HG03097 (cell line): ENCODE data around the gene TNP1.

ENCODE experiments used
- ATAC-seq: cut with Tn5 transposase; IDR thresholded peaks from one replicate; pipeline ENCODE4 v1.9.1; 2021; ENCODE audit not compliant: unreplicated experiment, low FRiP score

The TNP1 gene, protein sequence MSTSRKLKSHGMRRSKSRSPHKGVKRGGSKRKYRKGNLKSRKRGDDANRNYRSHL

GRCh38 chr2:216859944-216860343 lies at the start of gene TNP1:
Gene TNP1, minus strand, starts transcription at chr2:216860064. Its CDS starts 30 bp downstream, at chr2:216860034.
- no peak for ATAC-seq

GRCh38 chr2:216908300-216908699 lies 48.4 kb upstream of the TNP1 start:
- no peak for ATAC-seq

DNA sequence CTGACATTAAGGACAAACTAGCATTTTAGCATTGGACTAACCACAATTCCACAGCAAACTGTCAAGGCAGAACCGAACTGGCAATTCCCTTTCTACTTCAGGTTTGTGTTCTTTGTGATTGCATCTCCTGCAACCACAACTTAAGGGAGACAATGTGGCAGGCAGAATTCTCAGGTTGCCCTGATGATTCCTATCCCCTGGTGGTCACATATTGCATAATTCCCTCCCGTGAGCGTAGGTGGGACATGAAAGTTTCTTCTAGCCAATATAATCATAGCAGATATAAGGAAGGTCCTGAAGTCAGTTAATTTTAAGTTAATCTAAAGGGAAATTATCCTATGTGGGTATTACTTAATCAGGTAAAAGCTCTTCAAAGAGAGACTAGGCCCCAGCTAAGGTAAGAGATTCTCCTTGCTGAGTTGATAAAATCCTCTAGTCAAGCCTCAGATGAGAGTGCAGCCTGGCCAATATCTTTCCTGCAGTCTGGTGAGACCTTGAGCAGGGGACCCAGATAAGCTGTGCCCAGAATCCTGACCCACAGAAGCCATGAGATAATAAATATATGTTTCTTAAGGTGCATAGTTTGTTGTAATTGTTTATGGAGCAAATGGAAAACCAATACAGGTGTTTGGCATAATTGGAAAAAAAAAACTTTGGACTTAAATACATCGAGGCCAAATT lies 45.9 kb upstream of the TNP1 start:
- ATAC-seq = no peak

DNA sequence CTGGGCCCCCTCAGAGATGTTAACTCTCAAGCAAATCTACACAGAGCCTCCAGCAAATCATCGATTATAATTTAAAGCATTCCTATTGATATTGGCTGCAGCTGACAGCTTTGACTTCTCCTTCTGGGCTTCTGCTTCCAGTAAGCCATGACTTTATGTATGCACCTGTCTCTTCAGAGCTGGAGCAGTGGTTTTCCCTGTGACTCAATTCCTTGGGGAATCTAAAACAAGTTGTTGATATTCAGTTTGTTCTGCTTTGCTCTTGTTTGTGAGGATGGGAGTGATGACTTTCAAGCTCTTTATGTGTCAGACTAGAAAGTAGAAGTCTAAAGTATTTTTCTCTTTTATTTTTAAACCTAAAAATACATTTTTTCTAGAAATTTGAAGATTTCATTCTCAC lies 45.1 kb upstream of the TNP1 start:
- no peak for ATAC-seq

- ATAC-seq = no peak
These were observed 44.7 kb upstream of the TNP1 start for GRCh38 chr2:216904554-216904953.

GRCh38 chr2:216903470-216903869 lies 43.6 kb upstream of the TNP1 start:
- ATAC-seq = no peak

GRCh38 chr2:216901273-216901672 lies 41.4 kb upstream of the TNP1 start:
- no peak for ATAC-seq

- ATAC-seq = no peak
These were observed 40.5 kb upstream of the TNP1 start for GRCh38 chr2:216900406-216900805.

- no peak for ATAC-seq
These were observed 37.8 kb upstream of the TNP1 start for GRCh38 chr2:216897561-216898203.

GRCh38 chr2:216890138-216890537 lies 30.3 kb upstream of the TNP1 start:
- no peak for ATAC-seq

- ATAC-seq = no peak
These were observed 29.2 kb upstream of the TNP1 start for GRCh38 chr2:216888887-216889622.

DNA sequence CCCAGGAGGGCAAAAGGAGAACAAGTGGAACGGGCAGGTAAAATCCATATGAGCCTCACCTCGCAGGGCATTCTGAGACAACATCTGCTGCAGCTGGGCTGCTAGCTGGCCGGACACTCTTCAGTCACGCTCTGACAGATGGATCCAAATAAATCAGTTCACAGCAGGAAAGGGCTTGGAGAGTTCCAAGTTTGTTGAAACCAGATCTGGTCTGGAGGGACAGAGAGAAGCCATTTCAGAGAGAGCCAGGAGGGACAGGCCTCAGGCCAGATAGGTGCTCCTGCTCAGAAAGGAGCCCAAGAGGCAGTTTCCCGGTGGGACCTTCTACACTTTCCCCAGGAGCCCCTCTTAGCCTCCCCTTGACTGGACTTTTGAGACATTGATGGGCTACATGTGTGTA lies 28.2 kb upstream of the TNP1 start:
- no peak for ATAC-seq

- no peak for ATAC-seq
These were observed 27.3 kb upstream of the TNP1 start for GRCh38 chr2:216887138-216887537.

DNA sequence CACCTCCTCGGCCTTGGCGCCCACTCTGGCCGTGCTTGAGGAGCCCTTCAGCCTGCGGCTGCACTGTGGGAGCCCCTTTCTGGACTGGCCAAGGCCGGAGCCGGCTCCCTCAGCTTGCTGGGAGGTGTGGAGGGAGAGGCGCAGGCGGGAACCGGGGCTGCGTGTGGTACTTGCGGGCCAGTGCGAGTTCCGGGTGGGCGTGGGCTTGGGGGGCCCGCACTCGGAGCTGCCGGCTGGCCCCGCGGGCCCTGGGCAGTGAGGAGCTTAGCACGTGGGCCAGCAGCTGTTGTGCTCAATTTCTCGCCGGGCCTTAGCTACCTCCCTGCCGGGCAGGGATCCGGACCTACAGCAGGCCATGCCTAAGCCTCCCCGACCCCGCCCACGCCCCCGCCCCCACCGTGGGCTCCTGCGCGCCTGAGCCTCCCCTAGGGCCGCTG lies 25.3 kb upstream of the TNP1 start:
- no peak for ATAC-seq

GRCh38 chr2:216884347-216884746 lies 24.5 kb upstream of the TNP1 start:
- ATAC-seq = no peak

DNA sequence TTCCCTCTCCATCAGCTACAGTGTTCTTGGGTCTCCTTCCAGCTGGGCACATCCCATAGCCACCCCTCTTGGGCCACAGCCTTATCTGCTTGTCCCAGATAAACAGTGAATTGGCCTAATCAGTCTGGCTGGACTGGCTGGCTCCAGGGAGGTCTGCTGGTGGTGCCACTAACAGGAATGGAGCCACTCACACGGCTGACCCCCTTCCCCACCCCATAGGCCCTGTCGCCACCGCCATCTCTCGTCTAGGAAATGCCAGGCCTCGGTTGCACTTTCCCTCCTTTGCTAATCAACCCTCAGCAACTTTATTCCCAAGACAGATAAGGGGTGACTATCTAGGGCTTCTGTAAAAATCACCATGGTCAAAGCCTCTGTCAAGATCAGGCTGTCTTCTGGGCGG lies 23.0 kb upstream of the TNP1 start:
- ATAC-seq = no peak

- no peak for ATAC-seq
These were observed 21.5 kb upstream of the TNP1 start for GRCh38 chr2:216881411-216881810.

- ATAC-seq = no peak
These were observed 20.8 kb upstream of the TNP1 start for GRCh38 chr2:216880509-216881184.

DNA sequence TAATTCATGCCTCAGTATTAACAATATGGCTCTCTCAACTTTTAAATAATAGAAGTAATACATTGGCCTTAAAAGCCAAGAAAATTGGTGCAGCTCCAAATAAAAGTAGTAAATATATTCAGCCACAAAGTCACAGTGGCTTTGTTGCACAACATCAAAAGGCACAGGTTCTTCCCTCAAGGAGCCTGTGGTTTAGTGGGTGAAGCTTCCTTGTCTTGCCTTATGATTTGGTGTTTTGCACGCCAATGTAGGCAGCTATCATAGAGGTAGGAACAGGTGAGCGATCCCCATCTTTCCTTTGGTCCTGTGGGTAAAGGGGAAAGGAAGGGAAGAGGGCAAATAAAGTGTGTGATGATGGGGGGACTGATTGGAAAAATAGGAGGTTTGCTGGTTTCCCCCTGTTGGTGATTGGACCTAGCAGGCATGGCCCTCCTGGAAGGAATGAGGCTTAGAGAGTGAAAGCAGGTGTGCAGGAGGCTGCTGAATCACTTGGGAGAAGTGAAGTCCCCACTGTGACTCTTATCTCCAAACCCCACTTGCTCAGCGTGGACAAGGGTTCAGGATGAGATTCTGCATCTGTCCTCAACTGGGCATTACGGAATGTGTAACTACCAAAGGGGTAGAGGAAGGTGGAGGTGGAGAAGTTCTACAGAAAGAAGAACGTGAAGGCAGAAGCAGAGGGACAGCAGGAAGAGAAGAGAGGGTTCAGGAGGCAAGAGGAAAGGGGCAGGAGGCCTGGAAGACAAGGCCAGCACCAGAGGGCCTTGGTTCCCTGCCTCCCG lies 20.1 kb upstream of the TNP1 start:
- ATAC-seq = no peak

GRCh38 chr2:216878072-216878471 lies 18.2 kb upstream of the TNP1 start:
- no peak for ATAC-seq
